ENCODE data around the gene RTRAF. TPM values are rescaled to one million over a fixed set of nuclear protein-coding genes. Genes with fewer than 3 reads are reported as not detected.

Gene RTRAF
- total and polyA plus RNA-seq, 2 experiments from 2014 or later = 150 to 729 TPM

DNA sequence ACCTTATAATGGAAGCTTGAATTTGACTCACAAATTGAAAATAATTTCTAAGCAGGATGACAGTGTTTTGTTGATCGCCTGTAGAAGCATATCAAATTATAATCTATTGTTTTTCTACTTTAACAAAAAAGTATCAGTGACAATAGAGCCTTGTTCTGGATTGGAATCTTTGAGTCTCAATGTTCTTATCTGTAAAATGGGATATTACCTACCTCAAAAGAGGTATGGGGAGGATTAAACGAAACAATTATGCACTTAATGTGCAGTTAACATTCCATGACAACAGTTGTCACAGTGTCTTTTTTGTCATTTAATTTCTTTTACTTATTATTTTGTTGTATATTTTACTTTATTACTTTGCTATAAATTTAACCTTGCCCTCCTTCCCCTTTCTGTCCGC lies 1.1 kb downstream of the RTRAF start:
- no peaks in the 10 kb centered on the region for H3K9me2 ChIP-seq (ENCODE audit: insufficient read depth)

More for the DNA sequence above, 1.1 kb downstream of the RTRAF start:
- TF ChIP-seq REST (IDR thresholded peaks at IDR 0.05; ENCODE audit: unreplicated experiment) (no peak), STAT1 (IDR thresholded peaks at IDR 0.05; ENCODE audit: unreplicated experiment) (no peak), NANOG (IDR thresholded peaks at IDR 0.05; ENCODE audit: borderline replicate concordance) (no peak), EZH2phosphoT487 (IDR thresholded peaks at IDR 0.05; ENCODE audit: unreplicated experiment) (no peak), CREB1 (CRISPR knock-in tag; IDR thresholded peaks at IDR 0.05; ENCODE audit: low read depth) (no peak), EZH2 (IDR thresholded peaks at IDR 0.05; ENCODE audit: low read depth, unreplicated experiment) (no peak), ZNF331 (CRISPR knock-in tag; IDR thresholded peaks at IDR 0.05; ENCODE audit: low read depth) (no peak), ZNF114 (CRISPR knock-in tag; IDR thresholded peaks at IDR 0.05) (no peak), POLR2AphosphoS5 (IDR thresholded peaks at IDR 0.05; ENCODE audit: low read depth) (no peak), ZNF462 (CRISPR knock-in tag; IDR thresholded peaks at IDR 0.05) (no peak), JUNB (IDR thresholded peaks at IDR 0.05; ENCODE audit: unreplicated experiment) (no peak)
- TF ChIP-seq, protein P1, sequence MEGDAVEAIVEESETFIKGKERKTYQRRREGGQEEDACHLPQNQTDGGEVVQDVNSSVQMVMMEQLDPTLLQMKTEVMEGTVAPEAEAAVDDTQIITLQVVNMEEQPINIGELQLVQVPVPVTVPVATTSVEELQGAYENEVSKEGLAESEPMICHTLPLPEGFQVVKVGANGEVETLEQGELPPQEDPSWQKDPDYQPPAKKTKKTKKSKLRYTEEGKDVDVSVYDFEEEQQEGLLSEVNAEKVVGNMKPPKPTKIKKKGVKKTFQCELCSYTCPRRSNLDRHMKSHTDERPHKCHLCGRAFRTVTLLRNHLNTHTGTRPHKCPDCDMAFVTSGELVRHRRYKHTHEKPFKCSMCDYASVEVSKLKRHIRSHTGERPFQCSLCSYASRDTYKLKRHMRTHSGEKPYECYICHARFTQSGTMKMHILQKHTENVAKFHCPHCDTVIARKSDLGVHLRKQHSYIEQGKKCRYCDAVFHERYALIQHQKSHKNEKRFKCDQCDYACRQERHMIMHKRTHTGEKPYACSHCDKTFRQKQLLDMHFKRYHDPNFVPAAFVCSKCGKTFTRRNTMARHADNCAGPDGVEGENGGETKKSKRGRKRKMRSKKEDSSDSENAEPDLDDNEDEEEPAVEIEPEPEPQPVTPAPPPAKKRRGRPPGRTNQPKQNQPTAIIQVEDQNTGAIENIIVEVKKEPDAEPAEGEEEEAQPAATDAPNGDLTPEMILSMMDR (conservative IDR thresholded peaks at IDR 0.05; ENCODE audit: low read depth in 2 of 2) = no peak
- TF ChIP-seq, protein P2, sequence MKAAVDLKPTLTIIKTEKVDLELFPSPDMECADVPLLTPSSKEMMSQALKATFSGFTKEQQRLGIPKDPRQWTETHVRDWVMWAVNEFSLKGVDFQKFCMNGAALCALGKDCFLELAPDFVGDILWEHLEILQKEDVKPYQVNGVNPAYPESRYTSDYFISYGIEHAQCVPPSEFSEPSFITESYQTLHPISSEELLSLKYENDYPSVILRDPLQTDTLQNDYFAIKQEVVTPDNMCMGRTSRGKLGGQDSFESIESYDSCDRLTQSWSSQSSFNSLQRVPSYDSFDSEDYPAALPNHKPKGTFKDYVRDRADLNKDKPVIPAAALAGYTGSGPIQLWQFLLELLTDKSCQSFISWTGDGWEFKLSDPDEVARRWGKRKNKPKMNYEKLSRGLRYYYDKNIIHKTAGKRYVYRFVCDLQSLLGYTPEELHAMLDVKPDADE (IDR thresholded peaks at IDR 0.05) = no peak
- Mint-ChIP-seq H3K36me3 (ENCODE audit: low read depth) (peaks cover 45% of the 10 kb centered on the region), H3K27me3 (ENCODE audit: insufficient read depth, low read depth, poor library complexity) (peaks cover 3% of the 10 kb centered on the region), H3K27ac (no peak overlapping the region), H3K4me3 (peak overlapping the region; percentile 95), H3K4me1 (peaks cover 3% of the 10 kb centered on the region), H3K9me3 (no peaks in the 10 kb centered on the region)
- H3K4me1 ChIP-seq (ENCODE audit: insufficient read depth) = peaks cover 4% of the 10 kb centered on the region; the same call in 1 of the 2 replicates
- peak overlapping the region; percentile 85 for H3K4me2 ChIP-seq
- H3K79me2 ChIP-seq (replicated peaks; ENCODE audit: insufficient read depth) = peaks cover 53% of the 10 kb centered on the region
- DNase-seq (ENCODE audit: low spot score) (no peak), ATAC-seq (no peak)
- H3K27ac ChIP-seq (ENCODE audit: low read depth) = no peak overlapping the region
- H3K4me3 ChIP-seq = peak overlapping the region; percentile 96
- H3K27me3 ChIP-seq (ENCODE audit: insufficient read depth) = no peaks in the 10 kb centered on the region
- no peak overlapping the region for H2AFZ ChIP-seq
- H3F3A ChIP-seq (replicated peaks; ENCODE audit: low read depth) = no peaks in the 10 kb centered on the region
- peaks cover 21% of the 10 kb centered on the region; the same call in 1 of the 2 replicates for H3K36me3 ChIP-seq (ENCODE audit: insufficient read depth)
- H4K20me1 ChIP-seq (replicated peaks; ENCODE audit: insufficient read depth) = peaks cover 9% of the 10 kb centered on the region; the same call in 1 of the 2 replicates
